Activated CD4-positive, alpha-beta memory T cell treated with anti-CD3 and anti-CD28 coated beads for 36 hours (primary cell): ENCODE results near the gene WNT5B. TPM values are rescaled to one million over a fixed set of nuclear protein-coding genes. Genes with fewer than 3 reads are reported as not detected.

Experiments
- CTCF ChIA-PET: fragments of 350-600 bp; sonication (Branson Sonifier 250); formaldehyde crosslinking; loops from one replicate; lab custom pipeline; 2021; ENCODE audit warnings: antibody characterized with exemption, inconsistent platforms; lab: Charles Lee
- POLR2A ChIA-PET: fragments of 350-600 bp; sonication (Branson Sonifier 250); formaldehyde crosslinking; loops from one replicate; lab custom pipeline; 2021; ENCODE audit warnings: antibody characterized with exemption; lab: Charles Lee
- DNase-seq: peaks from one replicate; pipeline ENCODE4 v3.0.0-alpha.2; 2020
- H3K27ac Mint-ChIP-seq: one replicate; pipeline ENCODE4 v1.8.0; 2021; ENCODE audit warnings: mixed read lengths
- H3K27me3 Mint-ChIP-seq: one replicate; pipeline ENCODE4 v1.8.0; 2021; ENCODE audit warnings: mixed read lengths
- H3K36me3 Mint-ChIP-seq: one replicate; pipeline ENCODE4 v1.8.0; 2021; ENCODE audit warnings: mixed read lengths
- H3K4me1 Mint-ChIP-seq: one replicate; pipeline ENCODE4 v1.8.0; 2021; ENCODE audit warnings: low read depth, mixed read lengths
- H3K4me3 Mint-ChIP-seq: one replicate; pipeline ENCODE4 v1.8.0; 2021; ENCODE audit warnings: mild to moderate bottlenecking, mixed read lengths
- H3K9me3 Mint-ChIP-seq: one replicate; pipeline ENCODE4 v1.8.0; 2021; ENCODE audit warnings: mixed read lengths
- intact Hi-C: fragments of 100-400 bp; cut with micrococcal nuclease; formaldehyde crosslinking; loops from one replicate; pipeline ENCODE4 v1.15.1; 2023
- total RNA-seq, 2 experiments: library from RNA; stranded (reverse); gene quantifications; one replicate each; pipeline ENCODE4 v1.2.3, GENCODE V29; 2021

The WNT5B gene
- total RNA-seq, 2 experiments from 2014 or later: not detected

- DNase-seq: no peak
- Mint-ChIP-seq H3K9me3 (no peaks in the 10 kb centered on the region), H3K36me3 (no peaks in the 10 kb centered on the region), H3K27ac (no peak overlapping the region), H3K4me1 (peaks cover 9% of the 10 kb centered on the region), H3K27me3 (peaks cover 7% of the 10 kb centered on the region), H3K4me3 (no peak overlapping the region)
- CTCF ChIA-PET: interaction anchor here (1.7 kb wide), 1 partner anchor 9 kb away, joined by 7 read pairs; no protein-coding TSS in a partner anchor
- intact Hi-C loops: no loop called here
- POLR2A ChIA-PET: no interaction called here
Observed at GRCh38 chr12:1614360-1614759, 14.7 kb upstream of the WNT5B start.

GRCh38 chr12:1616233-1617066, 12.6 kb upstream of the WNT5B start:
- POLR2A ChIA-PET: no interaction called here
- DNase-seq: no peak
- no peak overlapping the region for H3K4me3 Mint-ChIP-seq

GRCh38 chr12:1618489-1618888, 10.5 kb upstream of the WNT5B start:
- no peak overlapping the region for H3K27ac Mint-ChIP-seq
- CTCF ChIA-PET: no interaction called here
- peaks cover 19% of the 10 kb centered on the region for H3K4me1 Mint-ChIP-seq
- peaks cover 14% of the 10 kb centered on the region for H3K27me3 Mint-ChIP-seq
- DNase-seq: no peak
- no peaks in the 10 kb centered on the region for H3K9me3 Mint-ChIP-seq
- intact Hi-C loops: no loop called here
- no peak overlapping the region for H3K4me3 Mint-ChIP-seq
- no peaks in the 10 kb centered on the region for H3K36me3 Mint-ChIP-seq
- POLR2A ChIA-PET: no interaction called here

More at GRCh38 chr12:1616233-1617066, 12.6 kb upstream of the WNT5B start:
- intact Hi-C loops: no loop called here
- Mint-ChIP-seq H3K4me1 (peaks cover 19% of the 10 kb centered on the region), H3K36me3 (no peaks in the 10 kb centered on the region), H3K9me3 (no peaks in the 10 kb centered on the region), H3K27ac (no peak overlapping the region), H3K27me3 (peaks cover 12% of the 10 kb centered on the region)
- CTCF ChIA-PET: interaction anchor here (1.1 kb wide), 1 partner anchor 15 kb away, joined by 3 read pairs; no protein-coding TSS in a partner anchor

- Mint-ChIP-seq H3K36me3 (no peaks in the 10 kb centered on the region), H3K27me3 (peaks cover 14% of the 10 kb centered on the region), H3K9me3 (no peaks in the 10 kb centered on the region), H3K4me1 (peaks cover 19% of the 10 kb centered on the region), H3K4me3 (no peak overlapping the region), H3K27ac (no peak overlapping the region)
- ChIA-PET POLR2A (no interaction called here), CTCF (interaction anchor here (1.0 kb wide), 1 partner anchor 11 kb away, joined by 4 read pairs; no protein-coding TSS in a partner anchor)
- intact Hi-C loops: no loop called here
- DNase-seq: no peak
Observed at GRCh38 chr12:1619159-1619558, 9.9 kb upstream of the WNT5B start.

- POLR2A ChIA-PET: no interaction called here
- Mint-ChIP-seq H3K36me3 (no peaks in the 10 kb centered on the region), H3K4me3 (no peak overlapping the region), H3K27me3 (peaks cover 14% of the 10 kb centered on the region), H3K4me1 (peaks cover 19% of the 10 kb centered on the region), H3K27ac (no peak overlapping the region), H3K9me3 (no peaks in the 10 kb centered on the region)
- CTCF ChIA-PET: interaction anchor here (1.0 kb wide), 1 partner anchor 11 kb away, joined by 4 read pairs; no protein-coding TSS in a partner anchor
- DNase-seq: peak; percentile 75
- intact Hi-C loops: no loop called here
Observed at GRCh38 chr12:1619587-1619986, 9.4 kb upstream of the WNT5B start.

- ChIA-PET POLR2A (no interaction called here), CTCF (interaction anchor here (0.6 to 1.0 kb wide), 2 partner anchors 10 to 1053 kb away, joined by 4 to 6 read pairs; no protein-coding TSS in a partner anchor)
- peaks cover 19% of the 10 kb centered on the region for H3K4me1 Mint-ChIP-seq
- H3K4me3 Mint-ChIP-seq: no peak overlapping the region
- H3K36me3 Mint-ChIP-seq: no peaks in the 10 kb centered on the region
- intact Hi-C loops: no loop called here
- no peak overlapping the region for H3K27ac Mint-ChIP-seq
- H3K27me3 Mint-ChIP-seq: peaks cover 12% of the 10 kb centered on the region
- DNase-seq: no peak
- no peaks in the 10 kb centered on the region for H3K9me3 Mint-ChIP-seq
Observed at GRCh38 chr12:1620092-1620491, 8.9 kb upstream of the WNT5B start.

- H3K9me3 Mint-ChIP-seq: no peaks in the 10 kb centered on the region
- no peak for DNase-seq
- CTCF ChIA-PET: interaction anchor here (0.9 to 1.6 kb wide), 2 partner anchors 12 to 31 kb away, joined by 4 to 5 read pairs; no protein-coding TSS in a partner anchor
- peaks cover 12% of the 10 kb centered on the region for H3K4me1 Mint-ChIP-seq
- no peaks in the 10 kb centered on the region for H3K36me3 Mint-ChIP-seq
- H3K4me3 Mint-ChIP-seq: no peak overlapping the region
- intact Hi-C loops: no loop called here
- H3K27me3 Mint-ChIP-seq: peaks cover 17% of the 10 kb centered on the region
- POLR2A ChIA-PET: no interaction called here
- no peak overlapping the region for H3K27ac Mint-ChIP-seq
Observed at GRCh38 chr12:1622406-1622805, 6.6 kb upstream of the WNT5B start.

GRCh38 chr12:1629338-1630132, 504 bp downstream of the WNT5B start:
- no peaks in the 10 kb centered on the region for H3K9me3 Mint-ChIP-seq
- no peak overlapping the region for H3K27ac Mint-ChIP-seq
- DNase-seq: no peak
- ChIA-PET POLR2A (no interaction called here), CTCF (interaction anchor here (0.8 to 4.0 kb wide), 11 partner anchors 10 to 512 kb away, joined by 3 to 19 read pairs (median 5); no protein-coding TSS in a partner anchor)
- H3K36me3 Mint-ChIP-seq: no peaks in the 10 kb centered on the region
- peaks cover 60% of the 10 kb centered on the region for H3K27me3 Mint-ChIP-seq
- peak overlapping the region; percentile 9 for H3K4me3 Mint-ChIP-seq
- peaks cover 13% of the 10 kb centered on the region for H3K4me1 Mint-ChIP-seq
- intact Hi-C loops: no loop called here

GRCh38 chr12:1630133-1630826, 1.2 kb downstream of the WNT5B start:
- Mint-ChIP-seq H3K4me1 (peaks cover 13% of the 10 kb centered on the region), H3K27ac (no peak overlapping the region), H3K36me3 (no peaks in the 10 kb centered on the region), H3K9me3 (no peaks in the 10 kb centered on the region), H3K27me3 (peaks cover 64% of the 10 kb centered on the region), H3K4me3 (peak overlapping the region; percentile 59)
- intact Hi-C loops: no loop called here
- no peak for DNase-seq
- POLR2A ChIA-PET: no interaction called here
- CTCF ChIA-PET: interaction anchor here (0.8 to 4.0 kb wide), 12 partner anchors 11 to 636 kb away, joined by 3 to 19 read pairs (median 4); no protein-coding TSS in a partner anchor

GRCh38 chr12:1630827-1631591, 2.0 kb downstream of the WNT5B start:
- H3K36me3 Mint-ChIP-seq: no peaks in the 10 kb centered on the region
- peaks cover 68% of the 10 kb centered on the region for H3K27me3 Mint-ChIP-seq
- H3K4me1 Mint-ChIP-seq: peaks cover 13% of the 10 kb centered on the region
- H3K9me3 Mint-ChIP-seq: no peaks in the 10 kb centered on the region
- H3K27ac Mint-ChIP-seq: no peak overlapping the region
- ChIA-PET CTCF (interaction anchor here (0.8 to 4.0 kb wide), 10 partner anchors 12 to 636 kb away, joined by 3 to 19 read pairs (median 4); no protein-coding TSS in a partner anchor), POLR2A (no interaction called here)
- intact Hi-C loops: no loop called here
- H3K4me3 Mint-ChIP-seq: peak overlapping the region; percentile 59
- no peak for DNase-seq

GRCh38 chr12:1632702-1633101, 3.7 kb downstream of the WNT5B start:
- Mint-ChIP-seq H3K27me3 (peaks cover 63% of the 10 kb centered on the region), H3K27ac (no peak overlapping the region), H3K36me3 (no peaks in the 10 kb centered on the region), H3K4me1 (peaks cover 13% of the 10 kb centered on the region), H3K4me3 (no peak overlapping the region), H3K9me3 (no peaks in the 10 kb centered on the region)
- no peak for DNase-seq
- intact Hi-C loops: no loop called here
- ChIA-PET CTCF (interaction anchor here (0.6 to 4.0 kb wide), 5 partner anchors 22 to 763 kb away, joined by 3 to 19 read pairs (median 3); no protein-coding TSS in a partner anchor), POLR2A (no interaction called here)
